ENCODE measurements around the gene ZNF33B. TPM values are rescaled to one million over a fixed set of nuclear protein-coding genes. Genes with fewer than 3 reads are reported as not detected.

The ZNF33B gene
- total and polyA plus RNA-seq, 9 of the 15 experiments (the other 6 are each of a cell fraction or from before 2014, with no cell fraction given), result 6.9 to 23.9 (median 15.4) TPM

GRCh38 chr10:42552188-42553063 is 85.9 kb downstream of the ZNF33B start (continued):
- peak; percentile 69 for TF ChIP-seq E2F8 (IDR thresholded peaks at IDR 0.05; ENCODE audit: low read depth, partially characterized antibody)
- TF ChIP-seq ETV1 (tag; conservative IDR thresholded peaks at IDR 0.05; ENCODE audit: low read depth), result no peak
- 0 out of 2 replicates have a peak, but pooled peaks have one; percentile 15 for TF ChIP-seq FOXK1 (CRISPR knock-in tag; IDR thresholded peaks at IDR 0.05; ENCODE audit: borderline replicate concordance)
- TF ChIP-seq NR2C2 (CRISPR knock-in tag; IDR thresholded peaks at IDR 0.05), result no peak
- peak; percentile 84 for TF ChIP-seq NR2C2 (tag; IDR thresholded peaks at IDR 0.05)
- peak; percentile 80 for TF ChIP-seq RBBP5 (IDR thresholded peaks at IDR 0.05; ENCODE audit: borderline replicate concordance, insufficient read depth, low read length, poor library complexity, severe bottlenecking)
- no peak for TF ChIP-seq ZBTB1 (CRISPR knock-in tag; IDR thresholded peaks at IDR 0.05; ENCODE audit: borderline replicate concordance, low read depth)
- no peak for TF ChIP-seq CUX1 (CRISPR knock-in tag; IDR thresholded peaks at IDR 0.05)
- TF ChIP-seq KDM5B (IDR thresholded peaks at IDR 0.05; ENCODE audit: insufficient replicate concordance, low read depth, low read length), result peak; percentile 39
- 0 out of 2 replicates have a peak, but pooled peaks have one; percentile 13 for TF ChIP-seq ZNF277 (CRISPR knock-in tag; IDR thresholded peaks at IDR 0.05; ENCODE audit: borderline replicate concordance)
- TF ChIP-seq ATF4 (CRISPR knock-in tag; IDR thresholded peaks at IDR 0.05), result no peak
- TF ChIP-seq ZNF12 (CRISPR knock-in tag; IDR thresholded peaks at IDR 0.05), result no peak
- peak; percentile 93 for TF ChIP-seq ZNF143 (CRISPR knock-in tag; IDR thresholded peaks at IDR 0.05)
- TF ChIP-seq ZNF41 (CRISPR knock-in tag; conservative IDR thresholded peaks at IDR 0.05), result no peak
- 0 out of 2 replicates have a peak, but pooled peaks have one; percentile 44 for TF ChIP-seq XRCC5 (IDR thresholded peaks at IDR 0.05; ENCODE audit: low read depth, low read length)
